SK-N-SH (cell line): ENCODE results near the gene GOT1.

ENCODE experiments used
- CHD2 ChIP-seq: fragments of 150-350 bp; IDR thresholded peaks from 2 replicates; pipeline ENCODE4 v1.6.1; 2018; ENCODE audit warnings: low read length; ENCODE audit not compliant: partially characterized antibody
- CTCF ChIP-seq: fragments of 200-600 bp; sonication (generic); IDR thresholded peaks from 2 replicates; pipeline ENCODE4 v1.6.1; 2017; ENCODE audit warnings: antibody characterized with exemption, mild to moderate bottlenecking, moderate library complexity
- ELF1 ChIP-seq: IDR thresholded peaks from 2 replicates; pipeline ENCODE4 v1.4.0; 2012
- EP300 ChIP-seq, 2 experiments: IDR thresholded peaks; 2 replicates each; pipeline versions ENCODE4 v1.4.0 to v1.6.1; 2012; ENCODE audit warnings: borderline replicate concordance in 1 of 2, low read depth in 1 of 2, low read length in 1 of 2
- GABPA ChIP-seq: IDR thresholded peaks from 2 replicates; pipeline ENCODE4 v1.4.0; 2012; ENCODE audit warnings: low read depth, mild to moderate bottlenecking
- GATA2 ChIP-seq: sonication (generic); formaldehyde crosslinking; IDR thresholded peaks from 2 replicates; pipeline ENCODE4 v1.5.0; 2020; ENCODE audit warnings: mild to moderate bottlenecking, missing genetic modification reagents
- POLR2AphosphoS5 ChIP-seq: IDR thresholded peaks from 2 replicates; pipeline ENCODE4 v1.6.1; 2012; ENCODE audit warnings: low read depth, low read length
- REST ChIP-seq: IDR thresholded peaks from 2 replicates; pipeline ENCODE4 v1.6.1; 2012; ENCODE audit warnings: mild to moderate bottlenecking, low read depth, low read length, moderate library complexity
- SIN3A ChIP-seq: IDR thresholded peaks from 2 replicates; pipeline ENCODE4 v1.6.1; 2012; ENCODE audit warnings: low read depth, mild to moderate bottlenecking, low read length, moderate library complexity, borderline replicate concordance
- SMC3 ChIP-seq: IDR thresholded peaks from 2 replicates; pipeline ENCODE4 v1.6.1; 2012; ENCODE audit warnings: low read depth, low read length, improper control_type of control experiment
- TCF12 ChIP-seq: IDR thresholded peaks from 2 replicates; pipeline ENCODE4 v1.4.0; 2012
- USF2 ChIP-seq: fragments of 150-350 bp; IDR thresholded peaks from 2 replicates; pipeline ENCODE4 v1.6.1; 2017; ENCODE audit warnings: antibody characterized with exemption, low read length, low read depth, borderline replicate concordance

GRCh38 chr10:99369551-99369950 is 60.9 kb downstream of the GOT1 start:
- TF ChIP-seq CTCF (no peak), SIN3A (no peak), SMC3 (no peak), REST (no peak), ELF1 (no peak), USF2 (no peak), GABPA (no peak), TCF12 (peak; percentile 43; the same call in 1 of the 2 replicates), EP300 (IDR thresholded peaks at IDR 0.05; ENCODE audit: borderline replicate concordance in 1 of 2, low read depth in 1 of 2, low read length in 1 of 2) (no peak), POLR2AphosphoS5 (no peak), GATA2 (CRISPR knock-in tag) (no peak), CHD2 (no peak)
